Fibroblast of pulmonary artery (primary cell): ENCODE measurements around the gene HOMER2.
"Not testable (repeated sequence)": the region's sequence is repeated elsewhere in the genome, so short reads cannot be mapped to it uniquely, and the experiment has no call there.

Experiments used
- DNase-seq: peaks from one replicate; pipeline ENCODE4 v3.0.0-alpha.2; 2010; ENCODE audit warnings: low read depth
- H3K4me3 ChIP-seq: replicated peaks from 2 replicates; pipeline ENCODE4 v1.5.1; 2011; ENCODE audit warnings: low read depth, mild to moderate bottlenecking, control low read depth, low read length, moderate library complexity
- TF ChIP-seq, protein P1 (sequence below): IDR thresholded peaks from 2 replicates; pipeline ENCODE4 v1.5.1; 2011; ENCODE audit warnings: mild to moderate bottlenecking, control low read depth, low read length, inconsistent platforms; ENCODE audit errors: missing control alignments

HOMER2 gene

DNA sequence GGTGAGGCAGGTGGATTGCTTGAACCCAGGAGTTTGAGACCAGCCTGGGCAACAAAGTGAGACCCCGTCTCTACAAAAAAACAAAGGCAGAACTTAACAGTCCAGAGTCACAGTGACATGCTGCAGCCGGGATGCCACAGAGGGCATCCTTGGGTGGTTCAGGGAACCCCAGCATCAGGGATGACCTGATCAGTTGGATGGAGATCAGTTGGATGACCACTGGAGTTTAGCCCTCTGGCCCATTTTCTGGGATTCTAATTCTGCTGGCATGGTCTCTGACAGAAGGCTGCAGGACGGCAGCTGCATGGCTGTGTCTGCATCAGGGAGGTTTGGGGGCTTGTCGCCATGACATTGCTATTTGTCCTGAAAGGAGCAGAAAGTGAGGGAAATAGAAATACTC is 123.3 kb downstream of the HOMER2 start:
- TF ChIP-seq, protein P1, sequence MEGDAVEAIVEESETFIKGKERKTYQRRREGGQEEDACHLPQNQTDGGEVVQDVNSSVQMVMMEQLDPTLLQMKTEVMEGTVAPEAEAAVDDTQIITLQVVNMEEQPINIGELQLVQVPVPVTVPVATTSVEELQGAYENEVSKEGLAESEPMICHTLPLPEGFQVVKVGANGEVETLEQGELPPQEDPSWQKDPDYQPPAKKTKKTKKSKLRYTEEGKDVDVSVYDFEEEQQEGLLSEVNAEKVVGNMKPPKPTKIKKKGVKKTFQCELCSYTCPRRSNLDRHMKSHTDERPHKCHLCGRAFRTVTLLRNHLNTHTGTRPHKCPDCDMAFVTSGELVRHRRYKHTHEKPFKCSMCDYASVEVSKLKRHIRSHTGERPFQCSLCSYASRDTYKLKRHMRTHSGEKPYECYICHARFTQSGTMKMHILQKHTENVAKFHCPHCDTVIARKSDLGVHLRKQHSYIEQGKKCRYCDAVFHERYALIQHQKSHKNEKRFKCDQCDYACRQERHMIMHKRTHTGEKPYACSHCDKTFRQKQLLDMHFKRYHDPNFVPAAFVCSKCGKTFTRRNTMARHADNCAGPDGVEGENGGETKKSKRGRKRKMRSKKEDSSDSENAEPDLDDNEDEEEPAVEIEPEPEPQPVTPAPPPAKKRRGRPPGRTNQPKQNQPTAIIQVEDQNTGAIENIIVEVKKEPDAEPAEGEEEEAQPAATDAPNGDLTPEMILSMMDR, result no peak
- DNase-seq, result no peak
- H3K4me3 ChIP-seq, result no peak overlapping the region

DNA sequence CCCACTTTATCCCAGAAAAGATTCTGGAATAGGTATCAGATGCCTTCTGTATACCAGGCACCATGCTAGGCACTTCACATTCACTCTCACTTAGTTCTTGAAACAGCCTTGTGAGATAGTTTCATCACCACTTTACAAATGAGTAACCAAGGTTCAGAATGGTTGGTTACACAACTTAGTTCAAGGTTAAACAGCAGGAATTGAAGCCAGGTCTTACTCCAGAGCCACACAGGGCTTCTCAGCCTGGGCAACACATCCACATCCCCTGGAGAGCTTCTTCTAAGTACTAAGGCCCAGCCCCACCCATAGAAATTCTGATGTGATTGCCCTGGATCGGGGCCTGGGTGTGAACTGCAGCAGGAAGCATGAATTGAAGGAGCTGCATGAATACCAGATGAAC is 124.4 kb downstream of the HOMER2 start:
- H3K4me3 ChIP-seq, result no peak overlapping the region
- peak; percentile 9 for DNase-seq
- TF ChIP-seq, protein P1, result no peak

DNA sequence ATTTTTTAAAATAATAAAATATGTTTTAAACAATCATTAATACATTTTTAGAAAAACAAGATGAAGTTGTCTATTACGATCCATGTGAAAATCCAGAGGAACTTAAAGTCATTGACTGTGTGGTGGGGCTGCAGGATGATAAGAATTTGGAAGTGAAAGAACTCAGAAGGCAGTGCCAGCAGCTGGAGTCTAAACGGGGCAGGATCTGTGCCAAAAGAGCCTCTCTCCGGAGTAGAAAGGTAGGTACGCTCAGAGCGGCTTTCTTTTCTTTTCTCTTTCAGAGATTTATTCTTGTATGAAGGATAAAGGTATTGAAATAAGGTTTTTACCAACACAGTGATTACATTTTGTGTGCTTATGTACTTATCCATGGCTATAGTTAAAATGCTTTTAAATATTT is 129.5 kb downstream of the HOMER2 start:
- no peak for DNase-seq
- TF ChIP-seq, protein P1, result no peak

DNA sequence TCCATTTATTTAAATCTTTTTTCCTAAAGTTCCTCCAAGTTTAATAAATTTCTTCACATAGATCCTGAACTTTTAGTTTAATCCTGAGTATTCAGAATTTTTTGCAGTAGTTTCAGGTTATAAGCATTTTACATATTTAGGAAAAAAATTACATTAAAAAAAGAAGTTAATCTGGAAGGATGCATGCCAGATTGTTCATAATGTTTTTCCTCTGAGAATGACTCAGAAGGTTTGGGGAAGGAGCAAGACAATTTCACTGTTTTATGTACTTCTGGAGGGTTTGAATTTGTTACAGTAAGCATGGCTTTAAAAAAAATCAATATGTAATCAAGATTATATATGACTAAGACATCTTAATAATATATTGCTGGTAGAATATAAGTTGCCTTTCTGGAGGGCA is 130.7 kb downstream of the HOMER2 start:
- H3K4me3 ChIP-seq, result not testable (repeated sequence)
- DNase-seq, result peak; percentile 14

More for the DNA sequence above, 129.5 kb downstream of the HOMER2 start:
- no peak overlapping the region for H3K4me3 ChIP-seq

DNA sequence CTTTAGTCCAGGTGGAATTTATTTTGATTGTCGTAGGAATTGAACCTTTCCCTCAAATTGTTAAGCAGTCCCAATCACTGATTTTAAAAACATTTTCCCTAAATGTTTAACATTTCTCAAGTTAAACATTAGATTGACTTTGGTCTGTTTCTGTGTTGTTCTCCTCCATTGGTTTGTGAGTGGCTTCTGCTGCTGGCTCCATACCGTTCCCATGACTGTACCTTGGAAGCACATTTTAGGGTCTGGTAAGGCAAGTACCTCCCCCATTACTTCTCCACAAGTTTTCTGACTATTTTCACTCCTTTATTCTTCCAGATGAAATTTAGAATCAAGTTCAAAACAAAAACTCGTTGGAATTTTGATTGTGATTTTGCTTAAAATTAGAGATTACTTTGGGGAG is 131.1 kb downstream of the HOMER2 start:
- not testable (repeated sequence) for H3K4me3 ChIP-seq
- peak; percentile 24 for DNase-seq

DNA sequence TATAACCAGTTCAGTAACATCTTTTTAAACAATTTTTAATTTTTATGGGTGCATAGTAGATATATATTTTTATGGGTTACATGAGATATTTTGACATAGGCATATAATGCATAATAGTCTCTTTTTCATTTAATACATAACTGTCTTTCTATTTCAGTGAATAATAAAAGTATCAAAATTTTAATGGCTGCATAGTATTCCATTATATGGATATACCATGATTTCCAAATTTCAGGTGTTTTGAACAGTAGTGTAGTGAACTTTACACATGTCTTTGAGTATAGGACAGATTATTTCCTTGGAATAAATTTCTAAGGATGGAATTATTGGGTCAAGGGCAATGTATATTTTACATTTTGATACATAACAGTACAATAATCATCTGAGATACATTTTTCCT is 132.4 kb downstream of the HOMER2 start:
- TF ChIP-seq, protein P1, result no peak
- H3K4me3 ChIP-seq, result no peak overlapping the region
- no peak for DNase-seq

DNA sequence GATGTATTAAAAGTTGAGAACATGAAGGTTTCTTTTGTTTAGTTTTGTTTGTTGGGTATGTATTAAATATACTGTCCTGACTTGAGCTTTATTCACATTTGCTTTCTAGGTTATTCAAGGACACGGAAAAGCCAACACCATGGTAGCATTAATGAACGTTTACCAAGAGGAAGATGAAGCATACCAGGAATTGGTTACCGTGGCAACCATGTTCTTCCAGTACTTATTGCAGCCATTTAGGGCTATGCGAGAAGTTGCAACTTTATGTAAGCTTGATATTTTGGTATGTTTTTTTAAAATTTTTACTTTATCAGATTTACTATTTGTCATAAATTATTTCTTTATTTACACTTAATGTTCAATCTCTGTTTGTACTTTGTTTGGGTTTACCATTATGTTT is 139.5 kb downstream of the HOMER2 start:
- no peak overlapping the region for H3K4me3 ChIP-seq
- TF ChIP-seq, protein P1, result no peak
- peak; percentile 11 for DNase-seq

DNA sequence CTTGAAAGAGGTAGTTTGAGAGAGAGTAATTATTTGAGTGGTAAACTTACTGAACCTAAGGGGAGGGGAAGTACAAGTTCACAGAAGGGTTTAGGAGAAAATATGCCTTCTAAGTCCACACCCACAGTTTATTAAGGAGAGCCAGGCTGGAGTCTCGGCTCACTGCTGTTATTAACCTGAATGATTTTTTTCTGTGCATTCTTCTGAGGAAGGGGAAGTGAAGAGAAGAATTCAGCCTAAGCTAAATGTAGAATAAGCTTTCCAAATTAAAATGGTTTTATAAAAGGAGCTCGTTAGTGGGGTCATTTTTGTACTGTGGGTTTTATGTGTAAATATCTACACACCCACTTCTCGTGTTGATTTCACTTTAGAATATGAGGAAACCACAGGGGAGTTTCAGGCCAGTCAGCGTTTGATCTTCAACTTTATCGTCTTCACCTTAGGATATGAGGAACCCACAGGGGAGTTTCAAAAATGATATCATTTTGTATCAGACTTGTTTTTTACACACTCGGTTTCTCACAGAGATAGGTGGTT is 141.6 kb downstream of the HOMER2 start:
- TF ChIP-seq, protein P1, result no peak
- DNase-seq, result peak; percentile 10
- peak overlapping the region; percentile 83 for H3K4me3 ChIP-seq
